C1 segment of cervical spinal cord (tissue), 14 donors: ENCODE measurements around the gene ATP2B1.
A peak's percentile ranks its signal among the peaks of the same experiment; 100 is the strongest.
"Not testable (repeated sequence)": the region's sequence is repeated elsewhere in the genome, so short reads cannot be mapped to it uniquely, and the experiment has no call there.

Source experiments
- DNase-seq, 14 donors: peaks; one replicate each; lab custom pipeline; 2025; lab: John Stamatoyannopoulos, UW

The ATP2B1 gene

DNA sequence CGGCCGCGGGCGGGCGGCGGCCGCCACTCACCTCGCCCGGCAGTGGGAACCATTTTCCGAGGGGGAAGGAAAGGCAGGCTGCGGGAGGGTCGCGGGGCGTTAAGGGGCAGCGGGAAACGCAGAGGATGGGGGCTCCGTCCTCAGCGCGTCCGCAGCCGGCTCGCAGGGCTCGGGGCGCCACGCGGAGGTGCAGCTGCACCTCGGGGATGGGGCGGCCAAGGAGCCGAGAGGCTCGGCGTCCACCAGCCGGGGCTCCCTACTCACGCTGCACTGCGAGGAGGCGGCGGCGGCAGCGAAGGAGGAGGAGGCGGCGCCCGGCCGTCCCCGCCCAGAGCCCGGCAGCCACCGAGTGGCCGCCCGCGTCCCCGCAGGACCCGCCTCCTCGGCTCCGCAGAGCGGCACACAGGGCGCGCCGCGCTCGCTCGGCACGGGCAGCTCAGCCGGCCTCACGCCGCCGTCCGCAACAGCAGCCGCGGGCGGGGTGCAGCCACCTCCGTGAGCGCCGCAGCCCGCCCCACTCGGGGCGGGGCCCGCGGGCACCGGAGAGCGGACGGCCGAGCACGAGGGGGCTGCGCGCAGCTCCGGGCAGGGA is at the start of gene ATP2B1:
ATP2B1 (minus strand) TSS at position 274 of the 592 bp plus-strand sequence. CDS start 52,952 bp downstream, outside the sequence.
- peak in 13 of 14 donors; percentile 46 to 94 (median 84) for DNase-seq

DNA sequence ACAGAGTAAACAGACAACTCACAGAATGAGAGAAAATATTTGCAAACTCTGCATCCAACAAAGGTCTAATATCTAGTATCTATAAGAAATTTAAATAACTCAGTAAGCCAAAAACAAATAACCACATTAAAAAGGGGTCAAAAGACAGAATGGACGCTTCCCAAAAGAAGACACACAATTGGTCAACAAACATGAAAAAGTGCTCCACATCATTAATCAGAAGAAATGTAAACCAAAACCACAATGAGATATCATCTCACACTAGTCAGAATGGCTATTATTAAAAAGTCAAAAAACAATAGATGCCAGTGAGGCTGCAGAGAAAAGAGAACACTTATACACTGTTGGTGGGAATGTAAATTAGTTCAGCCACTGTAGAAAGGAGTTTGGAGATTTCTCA is 49.3 kb upstream of the ATP2B1 start:
- DNase-seq, result not testable (repeated sequence)

- DNase-seq, result no peak
These were observed 48.2 kb upstream of the ATP2B1 start for GRCh38 chr12:89756585-89757398.

GRCh38 chr12:89756194-89756584 is 47.6 kb upstream of the ATP2B1 start:
- no peak for DNase-seq

- DNase-seq, result no peak
These were observed 45.4 kb upstream of the ATP2B1 start for GRCh38 chr12:89753997-89754396.

DNA sequence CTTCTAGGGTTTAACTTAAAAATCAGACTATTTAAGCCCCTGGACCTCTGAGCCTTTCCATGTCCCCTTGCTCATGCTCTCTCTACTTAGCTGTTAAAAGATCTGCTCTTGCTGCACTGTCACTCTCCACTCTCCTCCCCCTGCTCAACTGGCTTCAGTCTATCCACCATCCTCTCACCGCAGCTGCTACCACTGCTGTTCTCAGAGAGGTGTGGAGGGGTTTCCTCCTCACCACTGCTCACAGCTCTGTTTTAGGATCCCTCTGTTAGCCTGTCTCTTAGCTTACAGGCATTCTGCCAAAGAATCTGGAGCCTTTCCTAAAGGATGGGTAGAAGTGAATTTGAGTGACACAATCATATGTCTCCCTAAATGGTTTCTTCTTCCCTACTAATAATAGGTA is 43.7 kb upstream of the ATP2B1 start:
- DNase-seq, result no peak

- DNase-seq, result no peak
These were observed 42.0 kb upstream of the ATP2B1 start for GRCh38 chr12:89750389-89751351.

- DNase-seq, result no peak
These were observed 40.2 kb upstream of the ATP2B1 start for GRCh38 chr12:89748791-89749190.

DNA sequence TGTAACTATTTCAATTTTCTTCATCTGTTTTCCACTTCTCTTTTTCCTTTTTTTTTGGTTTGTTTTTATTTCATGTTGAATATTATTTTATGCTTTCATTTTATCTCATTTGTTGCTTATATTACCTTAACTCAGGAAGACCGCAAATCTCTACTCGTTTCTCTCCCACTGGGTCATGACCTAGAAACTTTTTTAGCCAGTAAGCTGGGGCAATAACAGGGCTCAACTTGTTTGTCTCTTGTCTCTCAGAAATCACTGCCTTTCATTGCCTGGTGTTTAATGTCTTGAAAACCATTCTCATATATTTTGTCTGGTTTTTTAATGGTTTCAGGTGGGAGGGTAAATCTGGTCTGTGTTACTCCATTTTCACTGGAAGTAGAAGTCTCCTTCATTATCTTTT is 36.6 kb upstream of the ATP2B1 start:
- DNase-seq, result no peak

GRCh38 chr12:89742337-89743022 is 33.8 kb upstream of the ATP2B1 start:
- DNase-seq, result no peak

- DNase-seq, result no peak
These were observed 32.3 kb upstream of the ATP2B1 start for GRCh38 chr12:89740943-89741342.

DNA sequence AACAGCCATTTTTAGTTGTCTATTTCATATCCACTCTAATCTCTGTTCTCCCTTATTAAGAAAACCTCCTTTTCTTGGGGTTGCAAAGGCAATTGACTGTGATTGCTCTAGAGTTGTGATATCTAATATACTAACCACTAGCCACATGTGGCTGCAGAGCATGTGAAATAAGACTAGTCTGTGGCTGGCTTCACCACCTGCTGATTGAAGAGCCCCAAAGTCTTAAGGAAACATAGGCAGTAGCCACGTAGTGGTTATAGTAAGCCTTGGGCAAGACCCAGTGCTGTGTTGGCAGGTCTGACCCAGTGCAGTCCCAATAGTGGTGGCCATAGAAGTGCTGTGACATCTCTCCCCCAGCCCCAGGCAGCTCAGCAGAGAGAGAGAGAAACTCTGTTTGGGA is 28.4 kb upstream of the ATP2B1 start:
- no peak for DNase-seq

GRCh38 chr12:89733579-89734201 is 25.1 kb upstream of the ATP2B1 start:
- no peak for DNase-seq

DNA sequence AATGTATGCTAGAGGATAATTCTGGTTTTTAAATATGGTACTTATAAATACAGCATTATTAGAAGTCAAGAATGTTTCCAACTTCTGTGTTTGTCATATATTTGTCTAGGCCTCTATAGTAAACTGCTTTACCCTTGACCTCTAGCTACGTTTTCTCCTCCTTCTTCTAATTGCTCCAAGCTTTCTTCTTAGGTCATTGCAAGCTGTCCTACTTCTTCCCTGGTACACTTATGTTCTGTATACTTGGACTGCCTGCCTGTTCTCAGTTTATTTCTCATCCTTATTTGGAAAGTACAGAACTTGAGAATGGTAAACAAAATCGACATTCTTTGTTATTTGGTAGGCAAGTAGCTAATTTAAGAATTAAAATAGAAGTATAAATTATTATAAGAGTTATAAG is 23.9 kb upstream of the ATP2B1 start:
- no peak for DNase-seq

GRCh38 chr12:89731614-89732013 is 23.0 kb upstream of the ATP2B1 start:
- no peak for DNase-seq

DNA sequence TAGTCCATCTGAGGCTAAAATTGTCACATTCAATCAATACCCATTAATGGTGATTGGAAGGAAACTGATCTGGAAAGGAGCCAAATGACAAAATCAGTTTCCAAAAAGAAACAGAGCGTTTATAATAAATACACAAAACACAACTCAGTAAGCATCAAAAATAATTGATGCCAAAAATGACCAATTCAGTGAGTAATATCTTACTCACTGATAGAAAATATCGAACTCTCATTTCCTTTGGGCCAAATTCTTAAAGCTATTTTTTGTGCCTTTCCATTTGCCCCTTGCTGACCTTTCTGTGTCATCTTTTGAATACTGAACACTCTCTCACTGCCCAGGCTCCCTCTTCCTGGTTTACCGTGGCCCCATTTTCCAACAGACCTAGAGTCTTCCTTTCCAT is 22.5 kb upstream of the ATP2B1 start:
- DNase-seq, result no peak

GRCh38 chr12:89729946-89730459 is 21.4 kb upstream of the ATP2B1 start:
- no peak for DNase-seq

DNA sequence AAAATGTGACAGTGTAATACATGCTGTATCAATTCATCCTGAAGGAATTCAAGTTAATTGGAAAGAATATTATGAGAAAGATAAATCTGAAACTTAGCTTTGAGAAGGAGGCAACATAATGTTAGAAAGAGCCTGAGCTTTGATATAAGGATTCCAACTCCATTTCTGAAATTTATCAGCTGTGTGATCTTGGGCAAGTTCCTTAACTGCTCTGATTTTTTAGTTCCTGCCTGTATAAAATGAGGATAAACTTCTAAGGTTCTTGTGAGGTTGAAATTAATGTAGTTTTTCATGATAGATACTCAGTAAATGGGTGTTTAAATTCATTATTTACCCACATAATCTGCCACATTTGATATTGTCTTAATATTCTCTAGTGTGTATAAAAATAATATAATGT is 14.6 kb upstream of the ATP2B1 start:
- DNase-seq, result no peak

DNA sequence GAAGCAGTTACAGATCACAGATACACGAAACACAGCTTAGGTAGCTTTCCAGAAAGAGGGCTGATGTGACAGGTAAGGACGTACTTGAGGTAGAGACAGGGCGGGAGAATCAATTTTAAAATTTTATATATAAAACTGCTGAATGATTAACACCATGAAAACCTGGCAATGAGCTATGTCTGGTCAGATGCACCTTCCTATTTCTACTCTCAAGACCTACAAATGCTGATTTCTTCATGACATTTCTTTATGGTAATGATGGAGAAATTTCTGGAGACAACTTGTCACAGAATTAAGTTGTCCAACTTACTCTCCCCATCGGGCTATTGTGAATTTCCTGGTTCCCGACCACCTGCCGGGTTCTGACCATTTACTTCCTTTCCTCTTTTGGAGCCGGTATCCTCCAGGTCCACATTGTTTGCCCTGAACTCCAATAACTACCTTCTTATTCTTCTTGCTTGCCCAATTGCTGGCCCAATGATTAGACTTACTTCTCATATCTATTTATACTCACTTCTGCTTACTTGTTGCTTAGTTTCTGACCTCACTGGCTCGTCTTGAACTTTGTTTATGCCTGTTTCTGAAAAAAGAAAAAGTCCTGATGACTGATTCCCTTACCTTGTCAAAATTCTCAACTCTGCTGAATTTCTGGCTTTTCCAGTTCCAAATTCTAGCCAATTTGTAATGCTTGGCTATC is 12.8 kb upstream of the ATP2B1 start:
- peak in 1 of 14 donors; percentile 2 for DNase-seq
